WTC11 (cell line): ENCODE data around the gene NEURL1B. TPM values are rescaled to one million over a fixed set of nuclear protein-coding genes. Genes with fewer than 3 reads are reported as not detected.

Experiments used
- ATAC-seq: fragments of 200-7000 bp; cut with Tn5 transposase; 2 replicates; pipeline ENCODE4 v1.10.0; 2021; ENCODE audit warnings: mild to moderate bottlenecking, moderate library complexity
- CTCF ChIA-PET: fragments of 300-600 bp; sonication (Branson Sonifier 250); formaldehyde crosslinking; loops from one replicate; lab custom pipeline; 2021; ENCODE audit warnings: antibody characterized with exemption; lab: Charles Lee
- POLR2A ChIA-PET: fragments of 350-600 bp; sonication (Branson Sonifier 250); formaldehyde crosslinking; loops from one replicate; lab custom pipeline; 2021; ENCODE audit warnings: antibody characterized with exemption; lab: Charles Lee
- DNase-seq: peaks from one replicate; pipeline ENCODE4 v3.0.0; 2021; ENCODE audit warnings: low spot score
- H3K27ac Mint-ChIP-seq: 2 replicates; pipeline ENCODE4 v1.8.0; 2021; ENCODE audit warnings: mixed read lengths
- H3K27me3 Mint-ChIP-seq: 2 replicates; pipeline ENCODE4 v1.8.0; 2021; ENCODE audit warnings: low read depth, mild to moderate bottlenecking, moderate library complexity, mixed read lengths
- H3K36me3 Mint-ChIP-seq: 2 replicates; pipeline ENCODE4 v1.8.0; 2021; ENCODE audit warnings: mixed read lengths
- H3K4me1 Mint-ChIP-seq: 2 replicates; pipeline ENCODE4 v1.8.0; 2022; ENCODE audit warnings: mixed read lengths
- H3K4me3 Mint-ChIP-seq: 2 replicates; pipeline ENCODE4 v1.8.0; 2021; ENCODE audit warnings: mild to moderate bottlenecking, moderate library complexity, mixed read lengths
- H3K9me3 Mint-ChIP-seq: 2 replicates; pipeline ENCODE4 v1.8.0; 2021; ENCODE audit warnings: mixed read lengths
- ARID4B ChIP-seq: sonication (generic); formaldehyde crosslinking; IDR thresholded peaks from 2 replicates; pipeline ENCODE4 v1.8.0; 2023; ENCODE audit warnings: missing genetic modification reagents, mild to moderate bottlenecking, borderline replicate concordance
- CDX4 ChIP-seq: fragments of 250-450 bp; sonication (Bioruptor Pico); IDR thresholded peaks from 2 replicates; pipeline ENCODE4 v1.9.0; 2021; ENCODE audit warnings: moderate library complexity, mild to moderate bottlenecking, inconsistent platforms, borderline replicate concordance
- CTCF ChIP-seq: fragments of 200-600 bp; IDR thresholded peaks from 2 replicates; pipeline ENCODE4 v1.8.0; 2022; ENCODE audit warnings: antibody characterized with exemption
- GABPB1 ChIP-seq: sonication (generic); formaldehyde crosslinking; IDR thresholded peaks from 2 replicates; pipeline ENCODE4 v1.8.1; 2023; ENCODE audit warnings: mild to moderate bottlenecking, missing genetic modification reagents
- GTF2I ChIP-seq: fragments of 250-450 bp; sonication (Bioruptor Pico); conservative IDR thresholded peaks from 2 replicates; pipeline ENCODE4 v1.4.0; 2021; ENCODE audit warnings: mild to moderate bottlenecking
- HMGA2 ChIP-seq: fragments of 250-450 bp; sonication (Bioruptor Pico); IDR thresholded peaks from 2 replicates; pipeline ENCODE4 v1.4.0; 2021; ENCODE audit warnings: mild to moderate bottlenecking, moderate library complexity
- JAZF1 ChIP-seq: fragments of 250-450 bp; sonication (Bioruptor Pico); IDR thresholded peaks from 2 replicates; pipeline ENCODE4 v1.9.0; 2021; ENCODE audit warnings: moderate library complexity, mild to moderate bottlenecking, inconsistent platforms
- RORB ChIP-seq: fragments of 250-450 bp; sonication (Bioruptor Pico); IDR thresholded peaks from 2 replicates; pipeline ENCODE4 v1.9.0; 2021; ENCODE audit warnings: mild to moderate bottlenecking
- TEAD4 ChIP-seq: sonication (generic); formaldehyde crosslinking; IDR thresholded peaks from 2 replicates; pipeline ENCODE4 v1.8.0; 2022; ENCODE audit warnings: mild to moderate bottlenecking, missing genetic modification reagents
- ZNF138 ChIP-seq: sonication (generic); formaldehyde crosslinking; conservative IDR thresholded peaks from 2 replicates; pipeline ENCODE4 v1.8.1; 2022; ENCODE audit warnings: mild to moderate bottlenecking, moderate library complexity, missing genetic modification reagents
- ZNF219 ChIP-seq: sonication (generic); formaldehyde crosslinking; IDR thresholded peaks from 2 replicates; pipeline ENCODE4 v1.8.0; 2023; ENCODE audit warnings: missing genetic modification reagents, mild to moderate bottlenecking, borderline replicate concordance
- ZNF263 ChIP-seq: sonication (generic); formaldehyde crosslinking; IDR thresholded peaks from 2 replicates; pipeline ENCODE4 v1.8.1; 2022; ENCODE audit warnings: low read depth, mild to moderate bottlenecking, moderate library complexity, missing genetic modification reagents
- ZNF281 ChIP-seq: sonication (generic); formaldehyde crosslinking; IDR thresholded peaks from 2 replicates; pipeline ENCODE4 v1.8.0; 2023; ENCODE audit warnings: mild to moderate bottlenecking, missing genetic modification reagents
- ZNF396 ChIP-seq: fragments of 250-450 bp; sonication (Bioruptor Pico); IDR thresholded peaks from 2 replicates; pipeline ENCODE4 v1.8.0; 2021; ENCODE audit warnings: mild to moderate bottlenecking, moderate library complexity, borderline replicate concordance
- total RNA-seq: library from RNA; stranded (reverse); gene quantifications from 3 replicates; pipeline ENCODE4 v1.2.3, GENCODE V29; 2021

The NEURL1B gene
- total RNA-seq, 1 experiment from 2014 or later: 9.8 TPM

- H3K27me3 Mint-ChIP-seq: peaks cover 12% of the 10 kb centered on the region
- no peaks in the 10 kb centered on the region for H3K9me3 Mint-ChIP-seq
- ChIA-PET CTCF (interaction anchor here (0.5 to 4.9 kb wide), 69 partner anchors 7 to 591 kb away, joined by 3 to 72 read pairs (median 5); partner anchors contain the start of genes ATP6V0E1, BNIP1, DUSP1 and ERGIC1), POLR2A (interaction anchor here (1.1 kb wide), 1 partner anchor 58 kb away, joined by 4 read pairs; no protein-coding TSS in a partner anchor)
- TF ChIP-seq ZNF263 (CRISPR knock-in tag) (no peak), RORB (CRISPR knock-in tag) (no peak), JAZF1 (CRISPR knock-in tag) (no peak), GTF2I (CRISPR knock-in tag) (no peak), CDX4 (CRISPR knock-in tag) (no peak), HMGA2 (CRISPR knock-in tag) (no peak), ARID4B (CRISPR knock-in tag) (no peak), ZNF138 (CRISPR knock-in tag) (no peak), ZNF281 (no peak), ZNF396 (CRISPR knock-in tag) (no peak), ZNF219 (CRISPR knock-in tag) (no peak)
- peaks cover 2% of the 10 kb centered on the region; the same call in 1 of the 2 replicates for H3K4me1 Mint-ChIP-seq
- no peaks in the 10 kb centered on the region for H3K36me3 Mint-ChIP-seq
- H3K4me3 Mint-ChIP-seq: no peak overlapping the region
- no peak for ATAC-seq
- DNase-seq: no peak
- H3K27ac Mint-ChIP-seq: no peak overlapping the region
Measured at GRCh38 chr5:172713809-172714490, 72.9 kb downstream of the NEURL1B start.

GRCh38 chr5:172714491-172715420 is 73.7 kb downstream of the NEURL1B start:
- Mint-ChIP-seq H3K4me1 (peaks cover 2% of the 10 kb centered on the region; the same call in 1 of the 2 replicates), H3K27me3 (peaks cover 13% of the 10 kb centered on the region), H3K36me3 (no peaks in the 10 kb centered on the region)

More at GRCh38 chr5:172714491-172715420, 73.7 kb downstream of the NEURL1B start:
- Mint-ChIP-seq H3K4me3 (no peak overlapping the region), H3K9me3 (no peaks in the 10 kb centered on the region), H3K27ac (no peak overlapping the region)
- CTCF ChIA-PET: interaction anchor here (0.5 to 4.9 kb wide), 82 partner anchors 8 to 1251 kb away, joined by 3 to 72 read pairs (median 4); partner anchors contain the start of genes ATP6V0E1, BNIP1, DUSP1 and ERGIC1
- peak; percentile 80 for ATAC-seq
- TF ChIP-seq CTCF (peak; percentile 87), GABPB1 (CRISPR knock-in tag) (peak; percentile 8; the same call in 1 of the 2 replicates), TEAD4 (CRISPR knock-in tag) (no peak)
- POLR2A ChIA-PET: interaction anchor here (1.1 kb wide), 1 partner anchor 58 kb away, joined by 4 read pairs; no protein-coding TSS in a partner anchor
- DNase-seq: peak; percentile 85
